Measurements from ENCODE around the gene CEBPZ.

- no peak for TF ChIP-seq EZH2 (optimal IDR thresholded peaks at IDR 0.05; ENCODE audit: low read depth, low read length)
- no peak for TF ChIP-seq CTCF (IDR thresholded peaks at IDR 0.05; ENCODE audit: low read length)
Measured at GRCh38 chr2:37205689-37206341, 25.6 kb downstream of the CEBPZ start.
